ENCODE data around the gene PALM3. TPM values are rescaled to one million over a fixed set of nuclear protein-coding genes. Genes with fewer than 3 reads are reported as not detected.

The PALM3 gene
- total and polyA plus RNA-seq, 10 of the 15 experiments (the other 5 are each of a cell fraction or from before 2014, with no cell fraction given), result 0.07 TPM; not detected in 9

GRCh38 chr19:14006766-14007562 is 54.9 kb downstream of the PALM3 start:
- ATAC-seq (peak; percentile 21), DNase-seq (ENCODE audit: low read depth, low spot score) (no peak), FAIRE-seq (no peak)
- Histone ChIP-seq H3K9me3 (replicated peaks; ENCODE audit: control insufficient read depth, insufficient read depth, low read length) (no peaks in the 10 kb centered on the region), H3K27me3 (replicated peaks in 1 of 2; ENCODE audit: control insufficient read depth in 2 of 2, insufficient read depth in 2 of 2, low read length in 1 of 2) (no peaks in the 10 kb centered on the region), H3K4me2 (ENCODE audit: control insufficient read depth, insufficient read depth) (peak overlapping the region; percentile 93), H3K27ac (ENCODE audit: control insufficient read depth, insufficient read depth) (peak overlapping the region; percentile 95), H3K4me1 (ENCODE audit: control insufficient read depth, insufficient read depth, low read length) (peaks cover 35% of the 10 kb centered on the region), H3K36me3 (ENCODE audit: control insufficient read depth in 2 of 2, insufficient read depth in 2 of 2, low read length in 1 of 2) (no peaks in the 10 kb centered on the region), H3K4me3 (peak overlapping the region; percentile 75), H3K79me2 (ENCODE audit: control insufficient read depth, insufficient read depth, low read length) (peaks cover 11% of the 10 kb centered on the region), H2AFZ (ENCODE audit: control insufficient read depth, low read depth, low read length) (peak overlapping the region; percentile 98), H4K20me1 (ENCODE audit: control insufficient read depth, insufficient read depth) (no peaks in the 10 kb centered on the region), H3K9ac (ENCODE audit: control insufficient read depth, insufficient read depth, low read length) (peak overlapping the region; percentile 93)
- BruUV-seq (replicated peaks), result TSS peak; percentile 96
- intact Hi-C loops (cut with micrococcal nuclease; ENCODE audit: unreplicated experiment), result loop anchor here (10.0 kb wide), 1 partner anchor 852 kb away; the partner anchor contains the start of genes IER2 and STX10
- in situ Hi-C loops (cut with MboI), result no loop called here
- RAD21 ChIA-PET (ENCODE audit: unreplicated experiment), result interaction anchor here (0.6 to 4.6 kb wide), 13 partner anchors 8 to 379 kb away, joined by 3 to 35 read pairs (median 4); partner anchors contain the start of genes ASF1B, DCAF15 and IL27RA
- SMC1A ChIA-PET (ENCODE audit: uncharacterized antibody, unreplicated experiment), result interaction anchor here (1.3 to 4.0 kb wide), 4 partner anchors 8 to 160 kb away, joined by 4 to 18 read pairs (median 10); partner anchors contain the start of gene IL27RA
- CTCF ChIA-PET, result interaction anchor here (1.0 to 5.1 kb wide), 7 partner anchors 10 to 130 kb away, joined by 3 to 30 read pairs (median 4); partner anchors contain the start of genes ASF1B and IL27RA
- WGBS (ENCODE audit: insufficient coverage, insufficient replicate concordance, low lambda C conversion rate, missing lambda C conversion rate), result 3% methylated on average over 55 of the region's 56 CpGs
- POLR2A ChIA-PET, result interaction anchor here (0.6 to 4.9 kb wide), 13 partner anchors 9 to 130 kb away, joined by 3 to 49 read pairs (median 5); partner anchors contain the start of gene IL27RA
- TF ChIP-seq DPF2 (IDR thresholded peaks at IDR 0.05), result no peak
- no peak for TF ChIP-seq PAX8 (IDR thresholded peaks at IDR 0.05)
- no peak for TF ChIP-seq MXI1 (IDR thresholded peaks at IDR 0.05; ENCODE audit: low read depth, low read length)
- no peak; the same call in 1 of the 2 replicates for TF ChIP-seq CHD1 (IDR thresholded peaks at IDR 0.05; ENCODE audit: low read depth, low read length)
- TF ChIP-seq HDAC6 (IDR thresholded peaks at IDR 0.05; ENCODE audit: unreplicated experiment), result no peak
- no peak for TF ChIP-seq ZZZ3 (IDR thresholded peaks at IDR 0.05; ENCODE audit: control insufficient read depth, insufficient read length, low read depth)
- TF ChIP-seq FOXK2 (IDR thresholded peaks at IDR 0.05), result no peak
- TF ChIP-seq HDGF (IDR thresholded peaks at IDR 0.05), result no peak; the same call in 1 of the 2 replicates
- TF ChIP-seq ZNF687 (IDR thresholded peaks at IDR 0.05), result peak; percentile 82; the same call in 1 of the 2 replicates
- TF ChIP-seq CREB1 (IDR thresholded peaks at IDR 0.05; ENCODE audit: low read depth), result peak; percentile 100
- TF ChIP-seq POU2F2 (IDR thresholded peaks at IDR 0.05; ENCODE audit: borderline replicate concordance, low read depth, low read length), result no peak; the same call in 2 of the 3 replicates
- no peak for TF ChIP-seq CHD4 (IDR thresholded peaks at IDR 0.05)
- TF ChIP-seq MLLT1 (IDR thresholded peaks at IDR 0.05), result peak; percentile 84; the same call in 1 of the 2 replicates
- TF ChIP-seq ZBTB11 (CRISPR knock-in tag; IDR thresholded peaks at IDR 0.05), result peak; percentile 38

Measured in GM12878 (cell line).